OCI-LY7 (cell line): ENCODE measurements around the gene ERLIN1. TPM values are rescaled to one million over a fixed set of nuclear protein-coding genes. Genes with fewer than 3 reads are reported as not detected.

Experiments used
- BruUV-seq: library from RNA; stranded (reverse); fragments of 400-500 nt; replicated peaks from 2 replicates; lab custom pipeline; 2021; lab: Mats Ljungman, UMichigan
- CTCF ChIA-PET: fragments of 300-600 bp; sonication (Branson Sonifier 250); formaldehyde crosslinking; loops from one replicate; lab custom pipeline; 2022; ENCODE audit warnings: antibody characterized with exemption; ENCODE audit not compliant: unreplicated experiment; lab: Charles Lee
- POLR2A ChIA-PET: fragments of 300-600 bp; sonication (Branson Sonifier 250); formaldehyde crosslinking; loops from one replicate; lab custom pipeline; 2022; ENCODE audit warnings: antibody characterized with exemption; lab: Charles Lee
- DNase-seq: peaks from one replicate; pipeline ENCODE4 v3.0.0-alpha.2; 2015; ENCODE audit warnings: low spot score
- H2AFZ ChIP-seq: fragments of 200-600 bp; sonication (generic), shearing (Covaris generic); 2 replicates; pipeline ENCODE4 v1.6.1; 2014; ENCODE audit warnings: mild to moderate bottlenecking, antibody characterized with exemption, low read length, moderate library complexity
- H3K27ac ChIP-seq: fragments of 200-600 bp; sonication (generic); 2 replicates; pipeline ENCODE4 v1.5.1; 2014; ENCODE audit warnings: mixed run types, low read depth, mild to moderate bottlenecking, moderate library complexity, low read length, inconsistent platforms; ENCODE audit not compliant: poor library complexity, severe bottlenecking
- H3K36me3 ChIP-seq: fragments of 200-600 bp; sonication (generic); 2 replicates; pipeline ENCODE4 v1.6.1; 2014; ENCODE audit warnings: mild to moderate bottlenecking, antibody characterized with exemption, low read length, moderate library complexity, mixed read lengths; ENCODE audit not compliant: insufficient read depth
- H3K4me1 ChIP-seq: fragments of 200-600 bp; sonication (generic); 2 replicates; pipeline ENCODE4 v1.5.1; 2014; ENCODE audit warnings: mild to moderate bottlenecking, low read length; ENCODE audit not compliant: insufficient read depth, poor library complexity, severe bottlenecking
- H3K4me2 ChIP-seq: fragments of 200-600 bp; sonication (generic); 2 replicates; pipeline ENCODE4 v1.6.1; 2014; ENCODE audit warnings: mild to moderate bottlenecking, low read length
- H3K4me3 ChIP-seq: fragments of 200-600 bp; sonication (generic); 2 replicates; pipeline ENCODE4 v1.5.1; 2014; ENCODE audit warnings: mild to moderate bottlenecking, low read depth, low read length; ENCODE audit not compliant: poor library complexity, severe bottlenecking
- H3K79me2 ChIP-seq: fragments of 200-600 bp; sonication (generic); 2 replicates; pipeline ENCODE4 v1.6.1; 2016; ENCODE audit warnings: low read depth, mild to moderate bottlenecking, low read length, moderate library complexity, mixed read lengths; ENCODE audit not compliant: insufficient read depth
- H3K9me2 ChIP-seq: fragments of 200-600 bp; sonication (generic); 2 replicates; pipeline ENCODE4 v1.6.1; 2016; ENCODE audit warnings: mild to moderate bottlenecking, low read length, mixed read lengths; ENCODE audit not compliant: insufficient read depth
- H3K9me3 ChIP-seq: fragments of 200-600 bp; sonication (generic); 2 replicates; pipeline ENCODE4 v1.6.1; 2014; ENCODE audit warnings: mild to moderate bottlenecking, mixed run types, low read length, mixed read lengths
- H4K20me1 ChIP-seq: fragments of 200-600 bp; sonication (generic); 2 replicates; pipeline ENCODE4 v1.6.1; 2014; ENCODE audit warnings: mild to moderate bottlenecking, antibody characterized with exemption, low read length, moderate library complexity, mixed read lengths; ENCODE audit not compliant: insufficient read depth
- EZH2phosphoT487 ChIP-seq: fragments of 200-600 bp; sonication (generic); IDR thresholded peaks from 2 replicates; pipeline ENCODE4 v1.6.1; 2018; ENCODE audit warnings: low read depth, borderline replicate concordance, mild to moderate bottlenecking, mixed run types, antibody characterized with exemption, low read length, moderate library complexity, mixed read lengths
- intact Hi-C: fragments of 100-400 bp; cut with micrococcal nuclease; formaldehyde crosslinking; loops from one replicate; pipeline ENCODE4 v1.10.0; 2022; ENCODE audit not compliant: unreplicated experiment
- total RNA-seq, 2 experiments: library from RNA; depleted of rRNA in 1 of 2; stranded (reverse); fragments of >200 nt in 1 of 2; shearing (Covaris generic) in 1 of 2; gene quantifications; 2 replicates each; pipeline ENCODE4 v1.2.3, GENCODE V29; 2014 to 2022
- TF ChIP-seq, protein P1 (sequence below): fragments of 200-600 bp; sonication (generic); conservative IDR thresholded peaks from 2 replicates; pipeline ENCODE4 v1.5.1; 2014; ENCODE audit warnings: mild to moderate bottlenecking, antibody characterized with exemption, low read length, moderate library complexity, mixed read lengths

The ERLIN1 gene
- total RNA-seq, 2 experiments from 2014 or later: 24.1 to 26.7 TPM

- no peak for DNase-seq
- Histone ChIP-seq H3K4me2 (no peak overlapping the region), H3K9me3 (no peaks in the 10 kb centered on the region), H3K79me2 (peaks cover 22% of the 10 kb centered on the region), H2AFZ (no peak overlapping the region), H3K27ac (no peak overlapping the region), H4K20me1 (no peaks in the 10 kb centered on the region; the same call in 1 of the 2 replicates), H3K36me3 (peaks cover 98% of the 10 kb centered on the region), H3K4me3 (no peak overlapping the region), H3K4me1 (peaks cover 15% of the 10 kb centered on the region), H3K9me2 (no peaks in the 10 kb centered on the region)
- intact Hi-C loops: no loop called here
- ChIA-PET POLR2A (interaction anchor here (1.0 kb wide), 1 partner anchor 8 kb away, joined by 3 read pairs; no protein-coding TSS in a partner anchor), CTCF (no interaction called here)
- TF ChIP-seq, protein P1, sequence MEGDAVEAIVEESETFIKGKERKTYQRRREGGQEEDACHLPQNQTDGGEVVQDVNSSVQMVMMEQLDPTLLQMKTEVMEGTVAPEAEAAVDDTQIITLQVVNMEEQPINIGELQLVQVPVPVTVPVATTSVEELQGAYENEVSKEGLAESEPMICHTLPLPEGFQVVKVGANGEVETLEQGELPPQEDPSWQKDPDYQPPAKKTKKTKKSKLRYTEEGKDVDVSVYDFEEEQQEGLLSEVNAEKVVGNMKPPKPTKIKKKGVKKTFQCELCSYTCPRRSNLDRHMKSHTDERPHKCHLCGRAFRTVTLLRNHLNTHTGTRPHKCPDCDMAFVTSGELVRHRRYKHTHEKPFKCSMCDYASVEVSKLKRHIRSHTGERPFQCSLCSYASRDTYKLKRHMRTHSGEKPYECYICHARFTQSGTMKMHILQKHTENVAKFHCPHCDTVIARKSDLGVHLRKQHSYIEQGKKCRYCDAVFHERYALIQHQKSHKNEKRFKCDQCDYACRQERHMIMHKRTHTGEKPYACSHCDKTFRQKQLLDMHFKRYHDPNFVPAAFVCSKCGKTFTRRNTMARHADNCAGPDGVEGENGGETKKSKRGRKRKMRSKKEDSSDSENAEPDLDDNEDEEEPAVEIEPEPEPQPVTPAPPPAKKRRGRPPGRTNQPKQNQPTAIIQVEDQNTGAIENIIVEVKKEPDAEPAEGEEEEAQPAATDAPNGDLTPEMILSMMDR: no peak
- no peak for TF ChIP-seq EZH2phosphoT487
- no TSS peak for BruUV-seq
Measured at GRCh38 chr10:100192350-100192749, 6.5 kb upstream of the ERLIN1 start.

DNA sequence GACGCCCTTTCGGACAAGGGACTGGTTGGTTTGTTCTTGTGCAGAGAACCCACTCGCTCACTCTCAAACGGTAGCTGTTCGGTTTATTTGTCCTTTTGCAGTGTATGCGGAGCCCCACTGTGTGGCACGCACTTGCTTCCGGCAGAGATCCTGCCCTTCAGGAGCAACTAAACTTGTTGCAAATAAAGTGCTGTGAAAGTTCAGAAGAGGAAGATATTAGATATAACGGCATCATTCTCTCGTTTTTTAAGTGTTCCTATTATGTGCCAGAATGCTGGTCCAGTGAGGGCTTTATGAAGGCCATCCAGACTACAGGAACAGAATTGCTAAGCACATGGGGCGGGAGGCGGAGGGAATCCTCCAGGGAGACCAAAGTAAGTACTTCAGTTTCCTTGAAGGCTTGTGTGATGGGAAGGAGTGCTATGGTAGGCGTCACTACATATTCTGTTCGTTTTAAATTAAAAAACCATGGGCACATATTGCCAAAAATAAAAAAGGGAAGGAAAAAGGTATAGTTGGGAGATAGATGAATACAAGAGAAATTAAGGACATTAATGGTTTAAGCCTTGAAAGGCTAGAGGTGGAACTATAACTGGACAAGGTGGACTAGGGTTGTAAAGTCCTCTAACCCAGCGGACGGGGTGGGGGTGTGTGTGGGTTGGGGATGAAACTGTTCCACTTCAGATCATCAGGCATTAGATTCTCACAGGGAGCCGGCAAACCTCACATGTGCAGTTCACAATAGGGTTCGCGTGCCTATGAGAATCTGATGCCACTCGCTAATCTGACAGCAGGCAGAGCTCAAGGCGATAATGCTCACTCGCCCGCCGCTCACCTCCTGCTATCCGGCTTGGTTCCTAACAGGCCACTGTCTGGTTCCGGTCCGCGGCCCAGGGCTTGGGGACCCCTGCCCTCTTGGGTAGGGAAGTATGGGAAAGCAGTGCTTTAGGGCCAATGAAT, 704 bp upstream of the ERLIN1 start:
- no peaks in the 10 kb centered on the region for H3K9me3 ChIP-seq
- peaks cover 6% of the 10 kb centered on the region; the same call in 1 of the 2 replicates for H4K20me1 ChIP-seq
- TF ChIP-seq EZH2phosphoT487: no peak
- TF ChIP-seq, protein P1: no peak
- peaks cover 77% of the 10 kb centered on the region for H3K79me2 ChIP-seq
- ChIA-PET POLR2A (interaction anchor here (0.6 to 1.6 kb wide), 3 partner anchors 9 to 1633 kb away, joined by 3 to 4 read pairs (median 4); no protein-coding TSS in a partner anchor), CTCF (no interaction called here)
- TSS peak; percentile 86 for BruUV-seq
- H3K36me3 ChIP-seq: peaks cover 62% of the 10 kb centered on the region
- peak overlapping the region; percentile 90 for H3K4me3 ChIP-seq
- intact Hi-C loops: loop anchor here (5.0 to 10.0 kb wide), 2 partner anchors 179 to 188 kb away; partner anchors contain the start of gene DNMBP
- peak overlapping the region; percentile 92 for H3K4me2 ChIP-seq
- peak overlapping the region; percentile 85 for H3K27ac ChIP-seq
- DNase-seq: peak; percentile 51
- H2AFZ ChIP-seq: peak overlapping the region; percentile 85
- peaks cover 36% of the 10 kb centered on the region for H3K4me1 ChIP-seq
- H3K9me2 ChIP-seq: no peaks in the 10 kb centered on the region
